CD1c-positive myeloid dendritic cell (primary cell): Measurements from ENCODE around the gene TRAP1.
A peak's percentile ranks its signal among the peaks of the same experiment; 100 is the strongest.
"Not testable (repeated sequence)": the region's sequence is repeated elsewhere in the genome, so short reads cannot be mapped to it uniquely, and the experiment has no call there.

ENCODE experiments used
- DNase-seq: peaks from one replicate; pipeline ENCODE4 v3.0.0-alpha.2; 2016; ENCODE audit errors: extremely low spot score

TRAP1 gene

GRCh38 chr16:3673676-3674377 is 43.5 kb downstream of the TRAP1 start:
- DNase-seq, result no peak

GRCh38 chr16:3673201-3673600 is 44.1 kb downstream of the TRAP1 start:
- DNase-seq, result no peak

GRCh38 chr16:3672571-3673041 is 44.7 kb downstream of the TRAP1 start:
- DNase-seq, result no peak

GRCh38 chr16:3671424-3671823 is 45.9 kb downstream of the TRAP1 start:
- no peak for DNase-seq

- no peak for DNase-seq
Measured at GRCh38 chr16:3670711-3671110, 46.6 kb downstream of the TRAP1 start.

GRCh38 chr16:3669082-3669481 is 48.2 kb downstream of the TRAP1 start:
- no peak for DNase-seq

GRCh38 chr16:3668626-3669025 is 48.7 kb downstream of the TRAP1 start:
- no peak for DNase-seq

- no peak for DNase-seq
Measured at GRCh38 chr16:3665508-3665907, 51.8 kb downstream of the TRAP1 start.

GRCh38 chr16:3664187-3664896 is 53.0 kb downstream of the TRAP1 start:
- DNase-seq, result no peak

- DNase-seq, result no peak
Measured at GRCh38 chr16:3662601-3663000, 54.7 kb downstream of the TRAP1 start.

- no peak for DNase-seq
Measured at GRCh38 chr16:3661922-3662321, 55.4 kb downstream of the TRAP1 start.

GRCh38 chr16:3661311-3661710 is 56.0 kb downstream of the TRAP1 start:
- no peak for DNase-seq

GRCh38 chr16:3659251-3659650 is 58.1 kb downstream of the TRAP1 start:
- DNase-seq, result no peak

- no peak for DNase-seq
Measured at GRCh38 chr16:3656491-3657468, 60.5 kb downstream of the TRAP1 start.

- DNase-seq, result not testable (repeated sequence)
Measured at GRCh38 chr16:3656160-3656490, 61.2 kb downstream of the TRAP1 start.

- no peak for DNase-seq
Measured at GRCh38 chr16:3655396-3656159, 61.7 kb downstream of the TRAP1 start.

- no peak for DNase-seq
Measured at GRCh38 chr16:3655030-3655395, 62.3 kb downstream of the TRAP1 start.

GRCh38 chr16:3654249-3654991 is 62.9 kb downstream of the TRAP1 start, which contains the start of gene DNASE1:
TSS of gene DNASE1 (plus strand) at chr16:3654691. CDS start at chr16:3655374, 683 bp downstream.
- peak; percentile 69 for DNase-seq

GRCh38 chr16:3652373-3653195 is 64.7 kb downstream of the TRAP1 start:
- DNase-seq, result no peak
